Hepatocyte (in vitro differentiated cells): ENCODE measurements around the gene ANKFN1. TPM values are rescaled to one million over a fixed set of nuclear protein-coding genes. Genes with fewer than 3 reads are reported as not detected.

ENCODE experiments used
- DNase-seq: peaks from one replicate; pipeline ENCODE4 v3.0.0-alpha.2; 2016; ENCODE audit warnings: low spot score
- H2AFZ ChIP-seq: fragments of 200-600 bp; sonication (generic); 2 replicates; pipeline ENCODE4 v1.6.0; 2016; ENCODE audit warnings: antibody characterized with exemption, mild to moderate bottlenecking
- H3K27ac ChIP-seq: fragments of 200-600 bp; sonication (generic); 2 replicates; pipeline ENCODE4 v1.5.1; 2016; ENCODE audit warnings: mild to moderate bottlenecking
- H3K27me3 ChIP-seq: fragments of 200-600 bp; sonication (generic); 2 replicates; pipeline ENCODE4 v1.6.1; 2016
- H3K36me3 ChIP-seq: fragments of 200-600 bp; sonication (generic); replicated peaks from 2 replicates; pipeline ENCODE4 v1.5.1; 2016; ENCODE audit warnings: low read depth; ENCODE audit not compliant: insufficient read depth
- H3K4me1 ChIP-seq: fragments of 200-600 bp; sonication (generic); 2 replicates; pipeline ENCODE4 v1.5.1; 2016; ENCODE audit warnings: mild to moderate bottlenecking, moderate library complexity; ENCODE audit not compliant: insufficient read depth
- H3K4me2 ChIP-seq: fragments of 200-600 bp; sonication (generic); 2 replicates; pipeline ENCODE4 v1.6.0; 2016
- H3K4me3 ChIP-seq: fragments of 200-600 bp; sonication (generic); 2 replicates; pipeline ENCODE4 v1.5.1; 2016; ENCODE audit warnings: mild to moderate bottlenecking
- H3K79me2 ChIP-seq: fragments of 200-600 bp; sonication (generic); 2 replicates; pipeline ENCODE4 v1.6.0; 2017; ENCODE audit warnings: mild to moderate bottlenecking
- H3K9me2 ChIP-seq: fragments of 200-600 bp; sonication (generic); replicated peaks from 2 replicates; pipeline ENCODE4 v1.6.0; 2017; ENCODE audit warnings: mild to moderate bottlenecking; ENCODE audit not compliant: insufficient read depth
- H3K9me3 ChIP-seq: fragments of 200-600 bp; sonication (generic); 2 replicates; pipeline ENCODE4 v1.5.1; 2016; ENCODE audit warnings: low read depth, mild to moderate bottlenecking
- H4K20me1 ChIP-seq: fragments of 200-600 bp; sonication (generic); 2 replicates; pipeline ENCODE4 v1.6.0; 2016; ENCODE audit warnings: mild to moderate bottlenecking; ENCODE audit not compliant: insufficient read depth, poor library complexity, severe bottlenecking
- EZH2 ChIP-seq: fragments of 200-600 bp; sonication (generic); IDR thresholded peaks from 2 replicates; pipeline ENCODE4 v1.6.1; 2016; ENCODE audit warnings: antibody characterized with exemption, mild to moderate bottlenecking, borderline replicate concordance
- EZH2phosphoT487 ChIP-seq: fragments of 200-600 bp; sonication (generic); IDR thresholded peaks from one replicate; pipeline ENCODE4 v1.6.1; 2018; ENCODE audit warnings: antibody characterized with exemption, mild to moderate bottlenecking, low read depth, moderate library complexity; ENCODE audit not compliant: unreplicated experiment, severe bottlenecking
- WGBS: methylation state at CpG from one replicate; pipeline ENCODE4 v1.1.6; 2016; ENCODE audit warnings: low lambda C conversion rate; ENCODE audit errors: missing lambda C conversion rate; 5-methylcytosine and 5-hydroxymethylcytosine counted together
- polyA plus RNA-seq: library from polyadenylated mRNA; unstranded; fragments of >200 nt; fragmentation: Nextera tagmentation; extraction: Ambion mirVana; gene quantifications from 2 replicates; pipeline ENCODE4 v1.2.1, GENCODE V29; 2016
- total RNA-seq: library from RNA; depleted of rRNA; stranded (reverse); fragments of >200 nt; gene quantifications from 2 replicates; pipeline ENCODE4 v1.2.3, GENCODE V29; 2014
- TF ChIP-seq, protein P1 (sequence below): fragments of 200-600 bp; sonication (generic); IDR thresholded peaks from 2 replicates; pipeline ENCODE4 v1.5.1; 2016; ENCODE audit warnings: antibody characterized with exemption, mild to moderate bottlenecking; ENCODE audit not compliant: poor library complexity

The ANKFN1 gene
- total and polyA plus RNA-seq, 2 experiments from 2014 or later, result 0.10 to 1.2 TPM

DNA sequence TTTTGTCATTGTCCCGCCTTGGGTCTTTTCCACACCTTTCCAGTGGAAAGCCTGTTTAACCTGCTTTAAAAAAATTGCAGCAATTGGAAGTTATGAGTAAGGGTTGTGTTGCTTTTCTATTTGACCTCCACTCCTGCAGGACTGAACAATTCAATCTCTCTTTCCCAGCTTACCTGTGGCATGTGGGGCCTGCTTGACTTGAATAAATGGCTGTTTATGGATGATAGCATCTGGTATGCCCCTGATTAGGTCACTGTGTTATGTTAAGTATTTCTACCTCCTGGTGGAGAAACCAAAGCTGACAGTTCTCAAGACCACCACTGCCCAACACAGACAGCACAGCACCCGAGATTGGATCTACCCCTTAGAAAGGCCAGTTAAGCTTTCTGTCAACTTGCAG lies 375.4 kb downstream of the ANKFN1 start:
- Histone ChIP-seq H3K4me2 (no peak overlapping the region), H3K27me3 (no peaks in the 10 kb centered on the region), H3K9me3 (no peaks in the 10 kb centered on the region), H3K36me3 (no peaks in the 10 kb centered on the region), H3K4me1 (no peaks in the 10 kb centered on the region), H3K79me2 (no peaks in the 10 kb centered on the region), H4K20me1 (no peaks in the 10 kb centered on the region), H3K4me3 (no peak overlapping the region), H3K27ac (no peak overlapping the region), H3K9me2 (no peaks in the 10 kb centered on the region), H2AFZ (no peak overlapping the region)
- 53% methylated on average over 2 of the region's 2 CpGs for WGBS
- no peak for DNase-seq
- TF ChIP-seq EZH2phosphoT487 (no peak), EZH2 (no peak)
- TF ChIP-seq, protein P1, sequence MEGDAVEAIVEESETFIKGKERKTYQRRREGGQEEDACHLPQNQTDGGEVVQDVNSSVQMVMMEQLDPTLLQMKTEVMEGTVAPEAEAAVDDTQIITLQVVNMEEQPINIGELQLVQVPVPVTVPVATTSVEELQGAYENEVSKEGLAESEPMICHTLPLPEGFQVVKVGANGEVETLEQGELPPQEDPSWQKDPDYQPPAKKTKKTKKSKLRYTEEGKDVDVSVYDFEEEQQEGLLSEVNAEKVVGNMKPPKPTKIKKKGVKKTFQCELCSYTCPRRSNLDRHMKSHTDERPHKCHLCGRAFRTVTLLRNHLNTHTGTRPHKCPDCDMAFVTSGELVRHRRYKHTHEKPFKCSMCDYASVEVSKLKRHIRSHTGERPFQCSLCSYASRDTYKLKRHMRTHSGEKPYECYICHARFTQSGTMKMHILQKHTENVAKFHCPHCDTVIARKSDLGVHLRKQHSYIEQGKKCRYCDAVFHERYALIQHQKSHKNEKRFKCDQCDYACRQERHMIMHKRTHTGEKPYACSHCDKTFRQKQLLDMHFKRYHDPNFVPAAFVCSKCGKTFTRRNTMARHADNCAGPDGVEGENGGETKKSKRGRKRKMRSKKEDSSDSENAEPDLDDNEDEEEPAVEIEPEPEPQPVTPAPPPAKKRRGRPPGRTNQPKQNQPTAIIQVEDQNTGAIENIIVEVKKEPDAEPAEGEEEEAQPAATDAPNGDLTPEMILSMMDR, result no peak

GRCh38 chr17:56532926-56533325 lies 379.7 kb downstream of the ANKFN1 start:
- no peak overlapping the region for H3K27ac ChIP-seq
- no peaks in the 10 kb centered on the region for H3K9me3 ChIP-seq

GRCh38 chr17:56536766-56537165 lies 383.5 kb downstream of the ANKFN1 start:
- Histone ChIP-seq H3K27ac (no peak overlapping the region), H4K20me1 (no peaks in the 10 kb centered on the region), H3K4me2 (no peak overlapping the region), H3K4me1 (no peaks in the 10 kb centered on the region), H3K9me2 (no peaks in the 10 kb centered on the region), H2AFZ (no peak overlapping the region), H3K79me2 (no peaks in the 10 kb centered on the region), H3K9me3 (no peaks in the 10 kb centered on the region), H3K27me3 (no peaks in the 10 kb centered on the region), H3K4me3 (no peak overlapping the region), H3K36me3 (no peaks in the 10 kb centered on the region)
- no peak for DNase-seq
- TF ChIP-seq EZH2 (no peak), EZH2phosphoT487 (no peak)
- TF ChIP-seq, protein P1, result no peak
- WGBS, result 87% methylated on average over 1 of the region's 1 CpG

More at GRCh38 chr17:56532926-56533325, 379.7 kb downstream of the ANKFN1 start:
- TF ChIP-seq EZH2phosphoT487 (no peak), EZH2 (no peak)
- TF ChIP-seq, protein P1, result no peak
- H3K4me2 ChIP-seq, result no peak overlapping the region
- H3K27me3 ChIP-seq, result no peaks in the 10 kb centered on the region
- WGBS, result 68% methylated on average over 5 of the region's 5 CpGs
- H4K20me1 ChIP-seq, result no peaks in the 10 kb centered on the region
- H3K4me1 ChIP-seq, result no peaks in the 10 kb centered on the region
- DNase-seq, result no peak
- no peaks in the 10 kb centered on the region for H3K36me3 ChIP-seq
- H3K4me3 ChIP-seq, result no peak overlapping the region
- H3K9me2 ChIP-seq, result no peaks in the 10 kb centered on the region
- H3K79me2 ChIP-seq, result no peaks in the 10 kb centered on the region
- H2AFZ ChIP-seq, result no peak overlapping the region

GRCh38 chr17:56540836-56541235 lies 387.6 kb downstream of the ANKFN1 start:
- no peaks in the 10 kb centered on the region for H4K20me1 ChIP-seq
- H3K4me3 ChIP-seq, result no peak overlapping the region
- no peaks in the 10 kb centered on the region for H3K79me2 ChIP-seq
- H3K4me1 ChIP-seq, result no peaks in the 10 kb centered on the region
- H3K36me3 ChIP-seq, result no peaks in the 10 kb centered on the region
- no peak overlapping the region for H3K4me2 ChIP-seq
- no peak for DNase-seq
- H3K27ac ChIP-seq, result no peak overlapping the region
- no peaks in the 10 kb centered on the region for H3K9me3 ChIP-seq
- no peaks in the 10 kb centered on the region for H3K9me2 ChIP-seq
- no peaks in the 10 kb centered on the region for H3K27me3 ChIP-seq
- TF ChIP-seq EZH2 (no peak), EZH2phosphoT487 (no peak)
- TF ChIP-seq, protein P1, result no peak
- 41% methylated on average over 5 of the region's 5 CpGs for WGBS
- no peak overlapping the region for H2AFZ ChIP-seq
